Glutamatergic neuron (in vitro differentiated cells): ENCODE measurements around the gene NTRK1. TPM values are rescaled to one million over a fixed set of nuclear protein-coding genes. Genes with fewer than 3 reads are reported as not detected.
A peak's percentile ranks its signal among the peaks of the same experiment; 100 is the strongest.

Experiments used
- DNase-seq: peaks from one replicate; pipeline ENCODE4 v3.0.0; 2022
- H3K27ac Mint-ChIP-seq: one replicate; pipeline ENCODE4 v1.8.0; 2020; ENCODE audit warnings: mild to moderate bottlenecking, mixed read lengths, inconsistent platforms; ENCODE audit not compliant: unreplicated experiment
- H3K27me3 Mint-ChIP-seq: one replicate; pipeline ENCODE4 v1.8.0; 2020; ENCODE audit warnings: mild to moderate bottlenecking, moderate library complexity, mixed read lengths, inconsistent platforms; ENCODE audit not compliant: unreplicated experiment
- H3K36me3 Mint-ChIP-seq: one replicate; pipeline ENCODE4 v1.8.0; 2020; ENCODE audit warnings: mild to moderate bottlenecking, mixed read lengths, inconsistent platforms; ENCODE audit not compliant: unreplicated experiment
- H3K4me1 Mint-ChIP-seq: one replicate; pipeline ENCODE4 v1.8.0; 2020; ENCODE audit warnings: mild to moderate bottlenecking, low read depth, mixed read lengths, inconsistent platforms; ENCODE audit not compliant: unreplicated experiment
- H3K4me3 Mint-ChIP-seq: one replicate; pipeline ENCODE4 v1.8.0; 2020; ENCODE audit warnings: mild to moderate bottlenecking, mixed read lengths, inconsistent platforms; ENCODE audit not compliant: unreplicated experiment
- H3K9me3 Mint-ChIP-seq: one replicate; pipeline ENCODE4 v1.8.0; 2020; ENCODE audit warnings: mild to moderate bottlenecking, moderate library complexity, mixed read lengths, inconsistent platforms; ENCODE audit not compliant: unreplicated experiment
- CTCF ChIP-seq: fragments of 200-600 bp; sonication (generic); IDR thresholded peaks from one replicate; pipeline ENCODE4 v1.5.0; 2021; ENCODE audit not compliant: partially characterized antibody, unreplicated experiment
- total RNA-seq: library from RNA; stranded (reverse); fragmentation: NEBNext Ultra II Directional; extraction: Animal tissue kit (Norgen Biotek cat#: 25700); gene quantifications from one replicate; pipeline ENCODE4 v1.2.1, GENCODE V29; 2021; ENCODE audit not compliant: unreplicated experiment

The NTRK1 gene
- total RNA-seq, 1 donor from 2014 or later = 296 TPM

- no peak for TF ChIP-seq CTCF
- H3K4me3 Mint-ChIP-seq = peak overlapping the region; percentile 52
- no peak overlapping the region for H3K27ac Mint-ChIP-seq
- peaks cover 39% of the 10 kb centered on the region for H3K27me3 Mint-ChIP-seq
- H3K4me1 Mint-ChIP-seq = peaks cover 8% of the 10 kb centered on the region
- H3K36me3 Mint-ChIP-seq = peaks cover 6% of the 10 kb centered on the region
- DNase-seq = no peak
- peaks cover 18% of the 10 kb centered on the region for H3K9me3 Mint-ChIP-seq
Measured at GRCh38 chr1:156845055-156845952, 15.4 kb upstream of the NTRK1 start.

- Mint-ChIP-seq H3K36me3 (peaks cover 6% of the 10 kb centered on the region), H3K4me3 (peak overlapping the region; percentile 34), H3K4me1 (peaks cover 8% of the 10 kb centered on the region), H3K9me3 (peaks cover 18% of the 10 kb centered on the region), H3K27me3 (peaks cover 39% of the 10 kb centered on the region), H3K27ac (no peak overlapping the region)
- no peak for TF ChIP-seq CTCF
- no peak for DNase-seq
Measured at GRCh38 chr1:156845953-156846545, 14.6 kb upstream of the NTRK1 start.

- peaks cover 39% of the 10 kb centered on the region for H3K27me3 Mint-ChIP-seq
- peaks cover 6% of the 10 kb centered on the region for H3K36me3 Mint-ChIP-seq
- peaks cover 17% of the 10 kb centered on the region for H3K9me3 Mint-ChIP-seq
- H3K4me1 Mint-ChIP-seq = peaks cover 8% of the 10 kb centered on the region
- no peak overlapping the region for H3K4me3 Mint-ChIP-seq
- no peak for DNase-seq
- no peak overlapping the region for H3K27ac Mint-ChIP-seq
- TF ChIP-seq CTCF = no peak
Measured at GRCh38 chr1:156846643-156847042, 14.0 kb upstream of the NTRK1 start.

- Mint-ChIP-seq H3K27me3 (peaks cover 34% of the 10 kb centered on the region), H3K27ac (no peak overlapping the region), H3K4me3 (peak overlapping the region; percentile 57), H3K9me3 (peaks cover 12% of the 10 kb centered on the region), H3K36me3 (peaks cover 4% of the 10 kb centered on the region), H3K4me1 (peaks cover 14% of the 10 kb centered on the region)
- TF ChIP-seq CTCF = no peak
- DNase-seq = no peak
Measured at GRCh38 chr1:156847591-156848460, 12.8 kb upstream of the NTRK1 start.
